A549 (cell line): ENCODE results near the gene PDIA5. TPM values are rescaled to one million over a fixed set of nuclear protein-coding genes. Genes with fewer than 3 reads are reported as not detected.

Source experiments
- ATAC-seq, 2 experiments: fragments of 200-7000 bp in 1 of 2; fragments of >200 bp in 1 of 2; cut with Nextera tagmentation in 1 of 2; cut with Tn5 transposase in 1 of 2; 3 replicates each; pipeline versions ENCODE4 v1.8.0 to v1.9.1; 2018 to 2020; ENCODE audit warnings: mild to moderate bottlenecking in 1 of 2, moderate library complexity in 1 of 2
- CTCF ChIA-PET: fragments of 300-600 bp; sonication (Branson Sonifier 250); formaldehyde crosslinking; extraction: SDS; loops from one replicate; lab custom pipeline; 2021; ENCODE audit warnings: antibody characterized with exemption, inconsistent platforms; lab: Yijun Ruan, JAX
- POLR2A ChIA-PET: fragments of 350-600 bp; formaldehyde crosslinking; extraction: SDS; loops from one replicate; lab custom pipeline; 2021; ENCODE audit warnings: antibody characterized with exemption, inconsistent platforms; lab: Yijun Ruan, JAX
- DNase-seq, 2 experiments: peaks; one replicate each; pipeline versions ENCODE4 v3.0.0 to v3.0.0-alpha.2; 2011 to 2016; ENCODE audit warnings: low read depth in 1 of 2, low spot score in 1 of 2
- FAIRE-seq: peaks from 2 replicates; lab custom pipeline; 2011; peaks lifted over from hg19 to GRCh38; lab: Jason Lieb, UNC
- H3K27ac ChIP-seq, 2 experiments: fragments of >200 bp; sonication (Bioruptor Twin); formaldehyde crosslinking; 3 replicates each; pipeline ENCODE4 v1.5.1; 2016 to 2017
- H3K4me1 ChIP-seq: fragments of >200 bp; sonication (Bioruptor Twin); formaldehyde crosslinking; 3 replicates; pipeline ENCODE4 v1.6.1; 2016
- H3K4me2 ChIP-seq: fragments of >200 bp; sonication (Bioruptor Twin); formaldehyde crosslinking; 3 replicates; pipeline ENCODE4 v1.6.1; 2016
- H3K4me3 ChIP-seq: fragments of >200 bp; sonication (Bioruptor Twin); formaldehyde crosslinking; 3 replicates; pipeline ENCODE4 v1.5.1; 2016
- H3K9me3 ChIP-seq: fragments of >200 bp; sonication (Bioruptor Twin); formaldehyde crosslinking; 3 replicates; pipeline ENCODE4 v1.6.1; 2016
- BHLHE40 ChIP-seq: IDR thresholded peaks from 2 replicates; pipeline ENCODE4 v1.6.1; 2012; ENCODE audit warnings: low read depth, low read length, inconsistent platforms
- CBX8 ChIP-seq: fragments of 200-600 bp; sonication (generic); IDR thresholded peaks from 2 replicates; pipeline ENCODE4 v1.6.1; 2016
- CHD2 ChIP-seq: fragments of 150-350 bp; IDR thresholded peaks from 2 replicates; pipeline ENCODE4 v1.6.1; 2014; ENCODE audit warnings: low read length; ENCODE audit not compliant: partially characterized antibody
- EP300 ChIP-seq, 2 experiments: fragments of >200 bp; sonication (Bioruptor Twin); formaldehyde crosslinking; IDR thresholded peaks; 2 replicates in 1 of 2; 3 replicates in 1 of 2; pipeline ENCODE4 v1.6.1; 2016 to 2017
- ESRRA ChIP-seq: fragments of 150-350 bp; IDR thresholded peaks from 2 replicates; pipeline ENCODE4 v1.6.1; 2014; ENCODE audit warnings: mild to moderate bottlenecking, low read length, borderline replicate concordance
- FOSL2 ChIP-seq, 2 experiments: fragments of 450-650 bp in 1 of 2; fragments of >200 bp in 1 of 2; sonication (Bioruptor Twin) in 1 of 2; formaldehyde crosslinking; IDR thresholded peaks; 2 replicates each; pipeline versions ENCODE4 v1.5.0 to v1.6.1; 2016 to 2020; ENCODE audit warnings: mild to moderate bottlenecking in 1 of 2, moderate library complexity in 1 of 2
- FOXS1 ChIP-seq: fragments of 250-450 bp; sonication (Bioruptor Pico); IDR thresholded peaks from 2 replicates; pipeline ENCODE4 v1.5.0; 2020; ENCODE audit warnings: mild to moderate bottlenecking, moderate library complexity
- GATA3 ChIP-seq: IDR thresholded peaks from 2 replicates; pipeline ENCODE4 v1.6.1; 2012; ENCODE audit warnings: borderline replicate concordance
- HDAC2 ChIP-seq: fragments of 200-600 bp; sonication (generic); IDR thresholded peaks from 2 replicates; pipeline ENCODE4 v1.6.1; 2016
- HOXB5 ChIP-seq: fragments of 250-450 bp; sonication (Bioruptor Pico); IDR thresholded peaks from 2 replicates; pipeline ENCODE4 v1.5.0; 2020; ENCODE audit warnings: mild to moderate bottlenecking, moderate library complexity
- MAFK ChIP-seq: fragments of 450-650 bp; IDR thresholded peaks from 2 replicates; pipeline ENCODE4 v1.6.1; 2014; ENCODE audit not compliant: partially characterized antibody
- MAZ ChIP-seq: fragments of 150-350 bp; IDR thresholded peaks from 2 replicates; pipeline ENCODE4 v1.6.1; 2014; ENCODE audit warnings: antibody characterized with exemption, low read depth, low read length, borderline replicate concordance
- NFE2L2 ChIP-seq: fragments of 150-350 bp; conservative IDR thresholded peaks from 2 replicates; pipeline ENCODE4 v1.6.1; 2014; ENCODE audit warnings: low read length
- NPAS2 ChIP-seq: fragments of 250-450 bp; sonication (Bioruptor Pico); IDR thresholded peaks from 2 replicates; pipeline ENCODE4 v1.8.0; 2022; ENCODE audit warnings: mild to moderate bottlenecking, moderate library complexity, borderline replicate concordance
- SMC3 ChIP-seq: fragments of >200 bp; sonication (Bioruptor Twin); formaldehyde crosslinking; IDR thresholded peaks from 3 replicates; pipeline ENCODE4 v1.6.1; 2018; ENCODE audit warnings: inconsistent platforms
- SREBF2 ChIP-seq: fragments of 450-650 bp; IDR thresholded peaks from 2 replicates; pipeline ENCODE4 v1.6.1; 2014; ENCODE audit warnings: mild to moderate bottlenecking, moderate library complexity
- TP53 ChIP-seq: fragments of 250-450 bp; sonication (Bioruptor Pico); IDR thresholded peaks from 2 replicates; pipeline ENCODE4 v1.5.0; 2021; ENCODE audit warnings: mild to moderate bottlenecking, moderate library complexity
- WGBS: methylation state at CpG from one replicate; pipeline ENCODE4 v1.1.6; 2017; ENCODE audit errors: missing lambda C conversion rate; 5-methylcytosine and 5-hydroxymethylcytosine counted together
- polyA plus RNA-seq, 4 experiments: library from polyadenylated mRNA; depleted of rRNA in 3 of 4; stranded (reverse); fragments of >200 nt; fragmentation: RNase III in 1 of 4; extraction: RNeasy Plus Mini Kit Qiagen cat#74134 plus additional on column Dnase treatment in 1 of 4; gene quantifications; 2 replicates in 3 of 4; 3 replicates in 1 of 4; pipeline ENCODE4 v1.2.3, GENCODE V29; 2011 to 2017
- TF ChIP-seq, protein P1 (sequence below): IDR thresholded peaks from 2 replicates; pipeline ENCODE4 v1.6.1; 2012; ENCODE audit warnings: low read depth, borderline replicate concordance
- TF ChIP-seq, protein P2 (sequence below): fragments of 200-600 bp; sonication (generic); IDR thresholded peaks from 2 replicates; pipeline ENCODE4 v1.6.1; 2016; ENCODE audit warnings: antibody characterized with exemption, mild to moderate bottlenecking, moderate library complexity
- TF ChIP-seq, protein P3 (sequence below): IDR thresholded peaks from 2 replicates; pipeline ENCODE4 v1.6.1; 2012
- TF ChIP-seq, protein P4 (sequence below): fragments of >200 bp; sonication (Bioruptor Twin); formaldehyde crosslinking; IDR thresholded peaks from 3 replicates; pipeline ENCODE4 v1.5.1; 2016
- TF ChIP-seq, protein P5 (sequence below): fragments of 250-450 bp; sonication (Bioruptor Pico); IDR thresholded peaks from 2 replicates; pipeline ENCODE4 v1.5.0; 2021; ENCODE audit warnings: mild to moderate bottlenecking, moderate library complexity, borderline replicate concordance

The PDIA5 gene
- polyA plus RNA-seq, 2 of the 4 experiments (the other 2 are of a cell fraction): 17.5 to 28.1 TPM

DNA sequence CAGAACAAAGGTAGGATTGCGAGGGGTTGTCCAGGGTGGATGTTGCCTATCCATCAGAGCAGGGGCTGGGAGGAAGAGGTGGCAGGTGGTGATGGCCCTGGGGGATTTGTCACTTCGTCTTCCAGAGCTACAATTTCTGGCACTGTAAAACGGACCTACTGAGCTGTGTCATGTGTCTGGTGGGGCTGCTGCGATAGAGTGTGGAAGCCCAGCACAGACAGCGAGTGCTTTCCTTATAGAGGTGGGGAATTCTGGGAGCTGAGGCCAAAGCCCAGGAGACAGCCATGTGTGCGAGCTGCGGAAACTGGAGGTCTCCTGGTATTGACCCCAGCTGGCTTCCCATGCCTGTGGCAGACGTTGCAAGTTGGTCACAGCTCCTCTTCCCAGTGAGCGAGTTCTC is 73.7 kb downstream of the PDIA5 start:
- no peak for FAIRE-seq
- no peak overlapping the region for H3K4me3 ChIP-seq
- no peak overlapping the region for H3K4me2 ChIP-seq
- TF ChIP-seq HOXB5: no peak
- no peak for TF ChIP-seq SREBF2
- TF ChIP-seq GATA3: no peak
- no peak for TF ChIP-seq CHD2
- no peak for TF ChIP-seq FOXS1 (CRISPR knock-in tag)
- TF ChIP-seq NPAS2: no peak
- TF ChIP-seq, protein P1, sequence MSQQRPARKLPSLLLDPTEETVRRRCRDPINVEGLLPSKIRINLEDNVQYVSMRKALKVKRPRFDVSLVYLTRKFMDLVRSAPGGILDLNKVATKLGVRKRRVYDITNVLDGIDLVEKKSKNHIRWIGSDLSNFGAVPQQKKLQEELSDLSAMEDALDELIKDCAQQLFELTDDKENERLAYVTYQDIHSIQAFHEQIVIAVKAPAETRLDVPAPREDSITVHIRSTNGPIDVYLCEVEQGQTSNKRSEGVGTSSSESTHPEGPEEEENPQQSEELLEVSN: no peak
- no peak for TF ChIP-seq BHLHE40
- TF ChIP-seq, protein P2, sequence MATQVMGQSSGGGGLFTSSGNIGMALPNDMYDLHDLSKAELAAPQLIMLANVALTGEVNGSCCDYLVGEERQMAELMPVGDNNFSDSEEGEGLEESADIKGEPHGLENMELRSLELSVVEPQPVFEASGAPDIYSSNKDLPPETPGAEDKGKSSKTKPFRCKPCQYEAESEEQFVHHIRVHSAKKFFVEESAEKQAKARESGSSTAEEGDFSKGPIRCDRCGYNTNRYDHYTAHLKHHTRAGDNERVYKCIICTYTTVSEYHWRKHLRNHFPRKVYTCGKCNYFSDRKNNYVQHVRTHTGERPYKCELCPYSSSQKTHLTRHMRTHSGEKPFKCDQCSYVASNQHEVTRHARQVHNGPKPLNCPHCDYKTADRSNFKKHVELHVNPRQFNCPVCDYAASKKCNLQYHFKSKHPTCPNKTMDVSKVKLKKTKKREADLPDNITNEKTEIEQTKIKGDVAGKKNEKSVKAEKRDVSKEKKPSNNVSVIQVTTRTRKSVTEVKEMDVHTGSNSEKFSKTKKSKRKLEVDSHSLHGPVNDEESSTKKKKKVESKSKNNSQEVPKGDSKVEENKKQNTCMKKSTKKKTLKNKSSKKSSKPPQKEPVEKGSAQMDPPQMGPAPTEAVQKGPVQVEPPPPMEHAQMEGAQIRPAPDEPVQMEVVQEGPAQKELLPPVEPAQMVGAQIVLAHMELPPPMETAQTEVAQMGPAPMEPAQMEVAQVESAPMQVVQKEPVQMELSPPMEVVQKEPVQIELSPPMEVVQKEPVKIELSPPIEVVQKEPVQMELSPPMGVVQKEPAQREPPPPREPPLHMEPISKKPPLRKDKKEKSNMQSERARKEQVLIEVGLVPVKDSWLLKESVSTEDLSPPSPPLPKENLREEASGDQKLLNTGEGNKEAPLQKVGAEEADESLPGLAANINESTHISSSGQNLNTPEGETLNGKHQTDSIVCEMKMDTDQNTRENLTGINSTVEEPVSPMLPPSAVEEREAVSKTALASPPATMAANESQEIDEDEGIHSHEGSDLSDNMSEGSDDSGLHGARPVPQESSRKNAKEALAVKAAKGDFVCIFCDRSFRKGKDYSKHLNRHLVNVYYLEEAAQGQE: no peak
- no peak for TF ChIP-seq MAFK
- TF ChIP-seq ESRRA: no peak
- TF ChIP-seq TP53: no peak
- no peak for TF ChIP-seq HDAC2
- TF ChIP-seq SMC3: no peak
- TF ChIP-seq, protein P3, sequence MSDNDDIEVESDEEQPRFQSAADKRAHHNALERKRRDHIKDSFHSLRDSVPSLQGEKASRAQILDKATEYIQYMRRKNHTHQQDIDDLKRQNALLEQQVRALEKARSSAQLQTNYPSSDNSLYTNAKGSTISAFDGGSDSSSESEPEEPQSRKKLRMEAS: no peak
- TF ChIP-seq, protein P4, sequence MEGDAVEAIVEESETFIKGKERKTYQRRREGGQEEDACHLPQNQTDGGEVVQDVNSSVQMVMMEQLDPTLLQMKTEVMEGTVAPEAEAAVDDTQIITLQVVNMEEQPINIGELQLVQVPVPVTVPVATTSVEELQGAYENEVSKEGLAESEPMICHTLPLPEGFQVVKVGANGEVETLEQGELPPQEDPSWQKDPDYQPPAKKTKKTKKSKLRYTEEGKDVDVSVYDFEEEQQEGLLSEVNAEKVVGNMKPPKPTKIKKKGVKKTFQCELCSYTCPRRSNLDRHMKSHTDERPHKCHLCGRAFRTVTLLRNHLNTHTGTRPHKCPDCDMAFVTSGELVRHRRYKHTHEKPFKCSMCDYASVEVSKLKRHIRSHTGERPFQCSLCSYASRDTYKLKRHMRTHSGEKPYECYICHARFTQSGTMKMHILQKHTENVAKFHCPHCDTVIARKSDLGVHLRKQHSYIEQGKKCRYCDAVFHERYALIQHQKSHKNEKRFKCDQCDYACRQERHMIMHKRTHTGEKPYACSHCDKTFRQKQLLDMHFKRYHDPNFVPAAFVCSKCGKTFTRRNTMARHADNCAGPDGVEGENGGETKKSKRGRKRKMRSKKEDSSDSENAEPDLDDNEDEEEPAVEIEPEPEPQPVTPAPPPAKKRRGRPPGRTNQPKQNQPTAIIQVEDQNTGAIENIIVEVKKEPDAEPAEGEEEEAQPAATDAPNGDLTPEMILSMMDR: no peak
- TF ChIP-seq, protein P5, sequence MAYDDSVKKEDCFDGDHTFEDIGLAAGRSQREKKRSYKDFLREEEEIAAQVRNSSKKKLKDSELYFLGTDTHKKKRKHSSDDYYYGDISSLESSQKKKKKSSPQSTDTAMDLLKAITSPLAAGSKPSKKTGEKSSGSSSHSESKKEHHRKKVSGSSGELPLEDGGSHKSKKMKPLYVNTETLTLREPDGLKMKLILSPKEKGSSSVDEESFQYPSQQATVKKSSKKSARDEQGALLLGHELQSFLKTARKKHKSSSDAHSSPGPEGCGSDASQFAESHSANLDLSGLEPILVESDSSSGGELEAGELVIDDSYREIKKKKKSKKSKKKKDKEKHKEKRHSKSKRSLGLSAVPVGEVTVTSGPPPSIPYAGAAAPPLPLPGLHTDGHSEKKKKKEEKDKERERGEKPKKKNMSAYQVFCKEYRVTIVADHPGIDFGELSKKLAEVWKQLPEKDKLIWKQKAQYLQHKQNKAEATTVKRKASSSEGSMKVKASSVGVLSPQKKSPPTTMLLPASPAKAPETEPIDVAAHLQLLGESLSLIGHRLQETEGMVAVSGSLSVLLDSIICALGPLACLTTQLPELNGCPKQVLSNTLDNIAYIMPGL: no peak
- TF ChIP-seq FOSL2 (IDR thresholded peaks at IDR 0.05): no peak
- no peak for TF ChIP-seq FOSL2 (CRISPR knock-in tag; IDR thresholded peaks at IDR 0.05)
- no peak for TF ChIP-seq CBX8
- ChIA-PET POLR2A (no interaction called here), CTCF (no interaction called here)
- no peak for ATAC-seq
- 89% methylated on average over 9 of the region's 9 CpGs for WGBS
- H3K27ac ChIP-seq: no peak overlapping the region
- no peak for DNase-seq
- peaks cover 7% of the 10 kb centered on the region; the same call in 1 of the 3 replicates for H3K4me1 ChIP-seq
- no peaks in the 10 kb centered on the region for H3K9me3 ChIP-seq

DNA sequence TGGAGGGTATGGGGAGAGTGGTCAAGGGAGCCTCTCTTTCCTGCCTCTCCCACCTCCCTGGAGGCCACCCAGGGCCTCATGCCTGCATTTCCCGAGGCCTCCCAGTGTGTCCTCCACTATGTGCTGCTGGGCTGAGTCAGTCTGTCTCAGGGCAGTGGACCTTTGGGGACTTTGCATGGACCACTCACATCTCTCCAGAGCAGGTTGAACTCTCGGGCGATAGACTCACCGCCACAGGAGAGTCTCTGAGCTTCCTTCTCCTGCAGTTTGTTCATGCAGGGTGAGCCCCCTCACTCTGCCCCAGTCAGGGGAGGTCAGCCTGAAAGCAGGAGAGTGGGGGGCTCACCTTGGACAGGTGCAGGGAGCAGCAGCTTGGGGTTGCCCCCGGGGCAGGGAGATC is 74.5 kb downstream of the PDIA5 start:
- ATAC-seq: no peak
- no peak for FAIRE-seq

More for the DNA sequence above, 74.5 kb downstream of the PDIA5 start:
- peaks cover 7% of the 10 kb centered on the region; the same call in 1 of the 3 replicates for H3K4me1 ChIP-seq
- ChIA-PET CTCF (no interaction called here), POLR2A (no interaction called here)
- no peak overlapping the region for H3K4me2 ChIP-seq
- H3K9me3 ChIP-seq: no peaks in the 10 kb centered on the region
- TF ChIP-seq MAZ: no peak
- TF ChIP-seq CBX8: no peak
- TF ChIP-seq NPAS2: no peak
- TF ChIP-seq SREBF2: no peak
- TF ChIP-seq NFE2L2: no peak
- TF ChIP-seq EP300 (IDR thresholded peaks at IDR 0.05): no peak
- TF ChIP-seq FOXS1 (CRISPR knock-in tag): no peak
- TF ChIP-seq, protein P1: no peak
- H3K27ac ChIP-seq: no peak overlapping the region
- DNase-seq: no peak
- WGBS: 91% methylated on average over 2 of the region's 5 CpGs
- H3K4me3 ChIP-seq: no peak overlapping the region
